Measurements from ENCODE around the gene OR14I1. TPM values are rescaled to one million over a fixed set of nuclear protein-coding genes. Genes with fewer than 3 reads are reported as not detected.

OR14I1 gene
- not detected in 2 replicates for total RNA-seq

DNA sequence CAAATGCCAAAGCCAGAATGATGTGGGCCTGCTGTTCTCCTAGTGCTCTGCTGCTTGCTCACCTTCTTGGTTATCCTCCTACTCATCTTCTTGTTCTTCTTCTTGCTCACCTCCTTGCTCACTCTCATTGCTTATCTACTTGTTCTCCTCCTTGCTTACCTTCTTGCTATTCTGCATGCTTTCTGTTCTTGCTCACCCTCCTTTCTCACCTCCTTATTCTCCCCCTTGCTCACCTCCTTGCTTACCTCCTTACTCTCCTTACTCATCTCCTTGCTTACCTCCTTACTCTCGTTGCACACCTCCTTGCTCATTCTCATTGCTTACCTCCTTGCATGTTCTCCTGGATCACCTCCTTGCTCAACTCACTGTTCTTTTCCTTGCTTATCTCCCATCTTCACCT is at the start of gene OR14I1:
Gene OR14I1 (minus strand): TSS at position 53 of the 400 bp plus-strand sequence.

DNA sequence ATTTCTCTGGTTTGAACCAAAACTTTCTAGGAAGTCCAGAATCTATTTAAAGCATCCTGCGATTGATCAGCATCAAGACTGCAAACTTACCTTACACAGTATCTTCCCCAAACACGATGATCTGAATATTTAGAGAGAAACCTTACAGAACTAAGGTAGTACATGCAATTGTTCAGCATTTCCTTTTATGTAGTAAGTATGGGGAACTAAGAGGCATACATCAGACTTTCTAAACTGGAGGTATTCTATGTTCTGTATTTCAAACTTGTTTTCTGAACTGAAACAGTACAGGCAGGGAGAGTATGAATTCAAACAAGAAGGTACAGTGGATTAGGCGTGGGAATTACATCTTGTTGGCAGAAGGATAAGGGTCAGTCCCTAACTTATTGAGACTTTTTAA is 47.2 kb downstream of the OR14I1 start, which contains the start of gene OR2T27:
Gene OR2T27 (minus strand): TSS at position 175 of the 400 bp plus-strand sequence. CDS start 4,644 bp downstream, outside the sequence.

Other genes with a start within 250 kb of the OR14I1 start
- not detected in 2 replicates for gene OR2T3, start 229.4 kb downstream of the OR14I1 start, total RNA-seq
- gene OR2T5, start 214.2 kb downstream of the OR14I1 start, total RNA-seq, result not detected in 2 replicates
- gene OR2G6, start 194.7 kb downstream of the OR14I1 start, total RNA-seq, result not detected in 2 replicates
- not detected in 2 replicates for gene OR2T29, start 140.0 kb downstream of the OR14I1 start, total RNA-seq
- gene OR2T34, start 128.0 kb downstream of the OR14I1 start, total RNA-seq, result not detected in 2 replicates
- gene OR2T10, start 105.1 kb downstream of the OR14I1 start, total RNA-seq, result not detected in 2 replicates
- not detected in 2 replicates for gene OR2T11, start 67.7 kb downstream of the OR14I1 start, total RNA-seq
- gene OR2T35, start 57.5 kb downstream of the OR14I1 start, total RNA-seq, result not detected in 2 replicates
- gene OR2T27, start 47.2 kb downstream of the OR14I1 start, total RNA-seq, result not detected in 2 replicates
- gene LYPD8, start 53.0 kb upstream of the OR14I1 start, total RNA-seq, result not detected in 2 replicates
- 20.2 and 26.6 TPM in 2 replicates for gene SH3BP5L, start 123.1 kb upstream of the OR14I1 start, total RNA-seq
- 19.5 and 19.6 TPM in 2 replicates for gene ZNF672, start 135.5 kb upstream of the OR14I1 start, total RNA-seq
- 12.2 and 13.0 TPM in 2 replicates for gene ZNF692, start 156.3 kb upstream of the OR14I1 start, total RNA-seq
- gene PGBD2, start 203.5 kb upstream of the OR14I1 start, total RNA-seq, result 6.5 and 11.1 TPM in 2 replicates